Endometrial microvascular endothelial cells (primary cell): Measurements from ENCODE around the gene TEFM. TPM values are rescaled to one million over a fixed set of nuclear protein-coding genes. Genes with fewer than 3 reads are reported as not detected.
"Not testable (repeated sequence)": the region's sequence is repeated elsewhere in the genome, so short reads cannot be mapped to it uniquely, and the experiment has no call there.

Source experiments
- in situ Hi-C: cut with HindIII; loops from 2 replicates; pipeline ENCODE4 v1.10.0; 2017; ENCODE audit warnings: low sequenced_read_pairs, low pct_unique_long_range_greater_than_20kb; ENCODE audit errors: inconsistent ontology term
- total RNA-seq: library from RNA; depleted of rRNA; stranded (reverse); fragments of >200 nt; gene quantifications from one replicate; pipeline ENCODE4 v1.2.3, GENCODE V29; 2015; ENCODE audit errors: inconsistent ontology term

TEFM gene, protein sequence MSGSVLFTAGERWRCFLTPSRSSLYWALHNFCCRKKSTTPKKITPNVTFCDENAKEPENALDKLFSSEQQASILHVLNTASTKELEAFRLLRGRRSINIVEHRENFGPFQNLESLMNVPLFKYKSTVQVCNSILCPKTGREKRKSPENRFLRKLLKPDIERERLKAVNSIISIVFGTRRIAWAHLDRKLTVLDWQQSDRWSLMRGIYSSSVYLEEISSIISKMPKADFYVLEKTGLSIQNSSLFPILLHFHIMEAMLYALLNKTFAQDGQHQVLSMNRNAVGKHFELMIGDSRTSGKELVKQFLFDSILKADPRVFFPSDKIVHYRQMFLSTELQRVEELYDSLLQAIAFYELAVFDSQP
- total RNA-seq = 11.4 TPM

GRCh38 chr17:30906101-30906911 lies at the start of gene TEFM:
TSS of gene TEFM (minus strand) at chr17:30906238. CDS start at chr17:30906198, 40 bp downstream.
- in situ Hi-C loops = no loop called here

DNA sequence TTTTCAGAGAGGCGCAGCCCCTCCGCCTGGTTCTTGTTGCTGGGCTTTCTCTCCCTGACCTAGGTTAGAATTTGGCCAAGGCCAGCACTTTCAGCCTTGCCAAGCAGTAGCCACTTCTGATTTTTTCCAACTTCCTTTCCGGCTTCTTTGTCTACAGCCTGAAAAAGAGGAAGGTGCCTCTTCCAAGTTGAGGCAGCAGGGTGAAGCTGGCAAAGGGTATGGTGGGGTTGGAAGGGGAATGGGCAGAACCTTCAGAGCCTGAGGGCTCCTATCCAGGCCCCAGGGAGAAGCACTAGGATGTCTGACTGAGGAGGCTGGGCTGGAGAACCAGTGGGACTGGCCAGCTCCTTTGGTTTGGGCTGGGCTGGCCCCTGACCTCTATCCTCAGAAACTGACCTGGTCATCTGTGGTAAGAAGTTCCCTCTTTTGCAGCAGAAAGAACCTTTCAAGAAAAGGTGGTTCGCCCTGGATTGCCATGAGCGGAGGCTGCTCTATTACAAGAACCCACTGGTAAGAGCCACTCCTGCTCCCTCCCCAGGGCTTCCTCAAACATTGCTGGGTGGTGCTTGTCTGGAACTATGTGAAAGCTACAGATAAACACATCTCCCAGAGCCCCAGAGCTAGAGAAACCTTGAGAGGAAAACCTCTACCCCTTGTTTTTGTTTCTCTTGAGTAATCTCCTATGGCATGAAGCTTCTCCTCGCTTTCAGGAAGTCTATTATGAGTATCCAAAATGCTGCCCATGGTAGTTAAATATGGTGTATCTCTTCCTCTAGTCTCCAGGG lies 48.2 kb upstream of the TEFM start:
- in situ Hi-C loops = loop anchor here (10.0 kb wide), 1 partner anchor 151 kb away; no protein-coding TSS in a partner anchor

GRCh38 chr17:30952638-30953393 lies 46.8 kb upstream of the TEFM start:
- in situ Hi-C loops = loop anchor here (10.0 kb wide), 1 partner anchor 152 kb away; no protein-coding TSS in a partner anchor

- in situ Hi-C loops = loop anchor here (10.0 kb wide), 1 partner anchor 154 kb away; no protein-coding TSS in a partner anchor
Measured at GRCh38 chr17:30950669-30951399, 44.8 kb upstream of the TEFM start.

DNA sequence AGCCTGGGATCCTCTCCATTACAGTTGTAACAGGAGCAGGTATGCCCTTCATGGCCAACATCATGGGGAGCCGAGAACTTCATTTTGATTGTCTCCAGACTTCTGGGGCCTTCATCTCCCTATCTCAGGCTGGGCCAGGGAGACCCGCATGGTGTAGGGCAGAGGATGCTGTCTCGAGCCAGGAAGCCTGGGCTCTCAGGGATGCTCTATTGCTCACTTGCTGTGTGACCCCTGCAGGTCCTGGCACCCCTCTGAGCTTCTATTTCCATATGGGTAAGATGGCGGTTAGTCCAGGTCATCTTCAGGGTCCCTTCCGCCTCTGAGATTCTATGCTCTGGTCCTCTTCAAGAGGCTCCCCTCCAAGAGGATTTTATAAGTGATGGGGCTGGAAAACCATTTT lies 44.2 kb upstream of the TEFM start:
- in situ Hi-C loops = loop anchor here (10.0 kb wide), 1 partner anchor 155 kb away; no protein-coding TSS in a partner anchor

DNA sequence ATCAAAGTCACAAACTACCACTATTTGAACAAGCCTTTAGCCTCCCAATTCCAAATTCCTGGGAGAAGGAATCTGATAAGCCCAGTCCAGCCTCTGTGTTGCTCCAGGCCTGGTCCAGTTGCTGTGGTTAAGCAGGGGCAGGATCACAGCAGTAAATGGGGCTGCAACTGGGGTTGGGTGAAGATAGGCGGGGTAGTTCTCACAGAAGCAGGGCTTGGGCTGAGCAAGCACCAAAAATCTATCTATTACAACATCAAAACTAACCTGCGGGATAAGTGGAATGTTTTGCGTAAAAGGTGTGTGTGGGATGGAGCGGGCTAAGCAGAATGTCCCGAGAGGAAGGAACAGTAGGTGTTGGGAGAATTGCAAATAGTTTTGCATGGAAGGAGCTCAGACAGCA lies 41.8 kb upstream of the TEFM start:
- in situ Hi-C loops = no loop called here

DNA sequence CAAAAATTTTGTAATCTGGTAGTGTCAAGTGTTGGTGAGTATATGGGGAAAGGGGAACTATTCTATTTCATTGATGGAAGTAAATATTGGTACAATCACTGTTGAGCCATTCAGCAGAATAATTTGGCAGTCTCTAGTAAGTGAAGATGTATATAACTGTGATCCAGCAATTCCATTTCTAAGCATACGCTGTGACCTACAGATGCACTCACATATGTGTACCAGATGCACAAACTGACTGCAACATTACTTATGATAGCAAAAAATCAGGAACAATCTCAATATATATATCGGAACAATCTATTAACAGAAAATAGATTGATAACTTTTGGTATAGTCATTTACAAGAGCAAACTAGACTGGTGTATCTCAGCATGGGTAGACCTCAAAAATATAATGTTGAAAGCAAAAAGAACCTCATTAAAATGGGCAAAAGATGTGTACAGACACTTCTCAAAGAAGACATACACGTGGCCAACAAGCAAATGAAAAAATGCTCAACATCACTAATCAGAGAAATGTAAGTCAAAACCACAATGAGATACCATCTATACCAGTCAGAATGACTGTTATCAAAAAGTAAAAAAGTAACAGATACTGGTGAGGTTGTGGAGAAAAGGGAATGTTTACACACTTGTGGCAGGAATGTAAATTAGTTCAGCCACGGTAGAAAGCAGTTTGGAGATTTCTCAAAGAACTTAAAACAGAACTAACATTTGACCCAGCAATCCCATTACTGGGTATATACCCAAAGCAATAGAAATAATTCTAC lies 36.5 kb upstream of the TEFM start:
- in situ Hi-C loops = no loop called here

- in situ Hi-C loops = no loop called here
Measured at GRCh38 chr17:30939051-30939689, 33.1 kb upstream of the TEFM start.

DNA sequence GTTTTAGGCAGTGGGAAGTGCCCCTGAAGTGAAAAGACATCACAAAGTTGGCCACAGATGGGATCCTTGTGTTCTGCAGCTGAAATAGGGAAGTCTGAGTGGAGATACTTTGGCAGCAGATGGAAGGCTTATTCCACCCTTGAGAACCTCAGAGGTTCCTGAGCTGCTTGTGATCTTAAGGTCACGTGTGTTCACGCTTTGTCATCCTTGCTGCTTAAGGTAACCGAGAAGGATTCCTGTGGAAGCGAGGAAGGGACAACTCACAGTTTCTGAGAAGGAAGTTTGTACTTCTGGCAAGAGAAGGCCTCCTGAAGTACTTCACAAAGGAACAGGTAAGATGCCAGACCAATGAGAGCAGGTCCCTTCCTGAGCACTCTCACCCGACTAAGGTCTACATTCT lies 27.9 kb upstream of the TEFM start:
- in situ Hi-C loops = no loop called here

DNA sequence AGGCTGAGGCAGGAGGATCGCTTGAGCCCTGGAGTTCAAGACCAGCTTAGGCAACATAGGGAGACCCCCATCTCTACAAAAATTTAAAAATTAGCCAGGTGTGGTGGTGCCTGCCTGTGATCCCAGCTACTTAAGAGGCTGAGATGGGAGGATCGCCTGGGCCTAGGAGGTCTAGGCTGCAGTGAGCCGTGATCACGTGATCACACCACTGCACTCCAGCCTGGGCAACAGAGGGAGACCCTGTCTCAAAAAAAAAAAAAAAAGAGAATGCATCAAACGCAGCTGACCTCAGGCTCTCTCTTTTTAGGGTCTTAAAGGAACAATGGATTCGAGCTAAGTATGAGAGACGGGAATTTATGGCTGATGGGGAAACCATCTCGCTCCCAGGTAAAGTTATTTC lies 25.5 kb upstream of the TEFM start:
- in situ Hi-C loops = not testable (repeated sequence)

DNA sequence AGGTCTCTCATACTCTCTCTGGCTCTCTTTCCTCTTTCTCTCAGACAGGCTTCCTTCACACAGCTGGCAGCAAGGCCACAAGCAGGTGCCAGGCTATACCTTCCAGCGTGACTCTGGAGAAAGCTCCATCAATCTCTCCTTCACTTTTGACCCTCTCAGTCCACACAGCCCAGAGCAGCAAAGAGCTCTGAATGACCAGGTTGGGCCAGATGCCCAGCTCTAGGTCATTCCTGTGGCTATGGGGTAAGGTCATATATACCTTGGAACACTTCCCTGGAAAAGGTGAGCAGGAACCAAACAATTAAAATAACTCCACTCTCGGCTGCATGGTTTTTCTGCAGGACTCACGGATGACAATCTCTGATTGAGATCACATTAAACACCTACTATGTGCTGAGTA lies 24.5 kb upstream of the TEFM start:
- in situ Hi-C loops = no loop called here

DNA sequence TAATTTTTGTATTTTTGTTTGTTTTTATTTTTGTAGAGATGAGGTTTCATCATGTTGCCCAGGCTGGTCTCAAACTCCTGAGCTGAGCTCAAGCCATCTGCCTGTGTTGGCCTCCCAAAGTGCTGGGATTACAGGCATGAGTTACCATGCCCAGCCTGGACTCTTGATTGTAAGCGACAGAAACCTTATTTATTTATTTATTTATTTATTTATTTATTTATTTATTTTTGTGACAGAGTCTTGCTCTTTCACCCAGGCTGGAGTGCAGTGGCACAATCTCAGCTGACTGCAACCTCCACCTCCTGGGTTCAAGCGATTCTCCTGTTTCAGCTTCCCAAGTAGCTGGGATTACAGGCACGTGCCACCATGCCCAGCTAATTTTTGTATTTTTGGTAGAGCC lies 23.8 kb upstream of the TEFM start:
- in situ Hi-C loops = not testable (repeated sequence)

DNA sequence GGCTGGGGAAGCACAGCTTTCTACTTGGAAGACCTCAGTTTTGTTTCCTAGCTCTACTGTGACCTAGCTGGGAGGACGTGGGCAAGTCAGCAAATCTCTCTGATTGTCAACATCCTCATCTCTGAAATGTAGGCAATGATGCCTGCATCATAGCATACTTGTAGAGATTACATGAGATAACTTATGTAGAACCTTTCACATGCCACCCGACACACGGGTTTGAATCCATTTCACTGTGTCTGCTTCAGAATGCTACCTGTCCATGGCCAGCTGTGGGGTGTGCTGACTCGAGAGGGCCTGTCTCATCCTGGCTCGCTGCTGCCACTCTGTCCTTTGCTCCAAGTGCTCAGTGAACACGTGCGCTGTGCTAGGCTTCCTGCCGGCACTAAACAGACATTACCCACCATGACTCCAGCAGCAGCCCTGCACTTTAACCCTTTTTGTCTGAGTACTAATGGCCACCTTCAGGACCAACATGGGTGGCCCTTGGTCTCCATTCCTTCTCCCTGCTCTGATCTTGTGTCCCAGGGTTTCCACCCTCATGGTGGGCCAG lies 23.1 kb upstream of the TEFM start:
- in situ Hi-C loops = no loop called here

- in situ Hi-C loops = no loop called here
Measured at GRCh38 chr17:30928584-30928983, 22.5 kb upstream of the TEFM start.

DNA sequence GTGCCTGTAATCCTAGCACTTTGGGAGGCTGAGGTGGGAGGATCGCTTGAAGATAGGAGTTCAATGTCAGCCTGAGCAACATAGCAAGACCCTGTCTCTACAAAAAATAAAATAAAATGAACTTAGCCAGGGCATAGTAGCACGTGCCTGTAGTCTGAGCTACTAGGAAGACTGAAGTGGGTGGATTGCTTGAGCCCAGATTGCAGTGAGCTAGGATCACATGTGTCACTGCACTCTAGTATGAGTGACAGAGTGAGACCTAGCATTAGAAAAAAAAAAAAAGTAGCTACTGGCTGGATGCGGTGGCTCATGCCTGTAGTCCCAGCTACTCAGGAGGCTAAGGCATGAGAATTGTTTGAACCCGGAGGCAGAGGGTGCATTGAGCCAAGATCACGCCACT lies 21.7 kb upstream of the TEFM start:
- in situ Hi-C loops = no loop called here

DNA sequence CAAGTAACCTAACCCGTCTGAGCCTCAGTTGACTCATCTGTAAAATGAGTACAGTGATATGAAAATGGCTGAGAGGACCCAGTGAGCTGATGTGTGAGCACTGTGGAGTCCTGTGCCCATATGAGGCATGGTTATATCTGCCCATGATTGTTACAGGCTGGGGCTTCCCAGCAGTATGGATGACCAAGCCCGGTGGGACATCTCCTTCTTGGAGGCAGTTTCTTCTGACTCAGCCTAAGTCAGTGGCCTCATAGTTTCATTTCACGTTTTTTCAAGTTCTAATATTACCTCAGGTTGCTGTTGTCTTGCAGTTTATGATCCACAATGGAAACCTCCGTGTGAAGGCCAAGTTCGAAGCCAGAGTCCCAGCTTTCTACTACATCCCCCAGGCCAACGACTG lies 20.5 kb upstream of the TEFM start:
- in situ Hi-C loops = no loop called here
